Measurements from ENCODE around the gene CCDC146.
"Not testable (repeated sequence)": the region's sequence is repeated elsewhere in the genome, so short reads cannot be mapped to it uniquely, and the experiment has no call there.

Gene CCDC146, protein sequence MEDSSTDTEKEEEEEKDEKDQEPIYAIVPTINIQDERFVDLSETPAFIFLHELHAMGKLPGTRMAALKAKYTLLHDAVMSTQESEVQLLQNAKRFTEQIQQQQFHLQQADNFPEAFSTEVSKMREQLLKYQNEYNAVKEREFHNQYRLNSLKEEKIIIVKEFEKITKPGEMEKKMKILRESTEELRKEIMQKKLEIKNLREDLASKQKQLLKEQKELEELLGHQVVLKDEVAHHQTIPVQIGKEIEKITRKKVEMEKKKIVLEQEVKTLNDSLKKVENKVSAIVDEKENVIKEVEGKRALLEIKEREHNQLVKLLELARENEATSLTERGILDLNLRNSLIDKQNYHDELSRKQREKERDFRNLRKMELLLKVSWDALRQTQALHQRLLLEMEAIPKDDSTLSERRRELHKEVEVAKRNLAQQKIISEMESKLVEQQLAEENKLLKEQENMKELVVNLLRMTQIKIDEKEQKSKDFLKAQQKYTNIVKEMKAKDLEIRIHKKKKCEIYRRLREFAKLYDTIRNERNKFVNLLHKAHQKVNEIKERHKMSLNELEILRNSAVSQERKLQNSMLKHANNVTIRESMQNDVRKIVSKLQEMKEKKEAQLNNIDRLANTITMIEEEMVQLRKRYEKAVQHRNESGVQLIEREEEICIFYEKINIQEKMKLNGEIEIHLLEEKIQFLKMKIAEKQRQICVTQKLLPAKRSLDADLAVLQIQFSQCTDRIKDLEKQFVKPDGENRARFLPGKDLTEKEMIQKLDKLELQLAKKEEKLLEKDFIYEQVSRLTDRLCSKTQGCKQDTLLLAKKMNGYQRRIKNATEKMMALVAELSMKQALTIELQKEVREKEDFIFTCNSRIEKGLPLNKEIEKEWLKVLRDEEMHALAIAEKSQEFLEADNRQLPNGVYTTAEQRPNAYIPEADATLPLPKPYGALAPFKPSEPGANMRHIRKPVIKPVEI

DNA sequence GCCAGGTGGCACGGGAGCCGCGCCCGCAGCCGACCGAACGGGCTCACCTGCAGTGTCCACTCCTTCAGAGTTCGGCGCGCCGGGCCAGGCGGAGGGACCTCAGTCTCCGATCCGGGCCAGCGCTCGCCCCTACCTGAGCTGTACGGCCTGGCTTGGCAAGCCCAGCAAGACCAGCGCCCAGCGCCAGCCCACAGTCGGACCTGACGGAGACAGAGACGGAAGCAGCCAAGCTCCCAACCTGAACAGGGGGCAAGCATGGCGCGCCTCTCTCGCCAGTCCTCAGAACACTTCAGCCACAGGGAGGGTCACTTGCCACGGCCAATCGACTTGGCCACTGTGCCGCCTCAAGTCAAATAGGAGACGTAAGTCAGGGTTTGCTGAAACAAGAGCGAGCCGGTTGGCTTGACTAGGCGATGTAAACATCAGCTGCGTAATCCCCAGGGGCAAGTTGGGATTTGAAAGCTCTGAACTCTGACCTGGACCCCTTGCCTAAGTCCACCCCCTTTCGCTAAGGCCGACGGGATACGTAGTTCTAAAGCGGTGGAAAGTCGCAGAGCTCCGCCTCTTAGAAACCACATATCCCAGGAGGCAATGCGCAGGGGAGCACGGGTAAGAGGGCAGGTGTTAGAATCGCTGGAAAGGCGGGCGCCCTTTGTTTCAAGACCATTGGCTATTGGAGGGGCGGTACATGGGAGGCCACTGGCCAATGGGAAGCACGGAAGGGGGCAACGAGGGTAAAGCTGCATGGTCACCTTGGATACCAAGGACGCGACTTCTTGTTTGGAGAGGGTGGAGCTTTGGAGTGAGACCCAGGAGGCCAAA, at the start of gene CCDC146:
Gene CCDC146 (plus strand): TSS at position 756 of the 822 bp plus-strand sequence. CDS start 45,054 bp downstream, outside the sequence.
- DNase-seq (ENCODE audit: low read depth), result peak; percentile 99
- peak within 1 kb of the TSS; percentile 88 for H3K4me3 ChIP-seq (ENCODE audit: low read depth, low read length)

DNA sequence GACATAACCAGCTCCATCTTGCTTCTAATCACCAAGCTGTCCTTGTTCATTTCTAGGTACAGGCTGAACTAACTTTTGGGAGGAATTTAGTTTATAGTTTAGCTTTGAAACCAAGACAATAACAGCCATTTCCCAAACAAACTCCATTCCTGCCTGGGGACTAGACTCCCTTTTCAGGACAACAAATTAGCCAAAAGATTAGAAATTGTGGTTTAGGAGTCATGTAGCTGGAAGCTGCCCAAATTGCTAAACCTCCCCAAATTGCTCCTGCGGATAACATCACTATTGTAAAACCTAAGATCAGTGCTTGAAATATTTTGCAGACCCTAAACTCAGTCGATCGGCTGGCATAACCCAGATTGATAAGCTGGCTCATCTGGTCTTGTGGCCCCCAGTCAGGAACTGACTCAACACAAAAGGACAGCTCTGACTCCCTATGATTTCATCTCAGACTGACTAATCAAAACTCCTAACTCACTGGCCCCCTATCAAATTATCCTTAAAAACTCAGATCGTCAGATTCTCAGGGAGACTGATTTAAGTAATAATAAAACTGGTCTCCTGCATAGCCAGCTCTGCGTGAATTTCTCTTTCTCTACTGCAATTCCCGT, 47.5 kb upstream of the CCDC146 start:
- not testable (repeated sequence) for DNase-seq (ENCODE audit: low read depth); H3K4me3 ChIP-seq (ENCODE audit: low read depth, low read length)

DNA sequence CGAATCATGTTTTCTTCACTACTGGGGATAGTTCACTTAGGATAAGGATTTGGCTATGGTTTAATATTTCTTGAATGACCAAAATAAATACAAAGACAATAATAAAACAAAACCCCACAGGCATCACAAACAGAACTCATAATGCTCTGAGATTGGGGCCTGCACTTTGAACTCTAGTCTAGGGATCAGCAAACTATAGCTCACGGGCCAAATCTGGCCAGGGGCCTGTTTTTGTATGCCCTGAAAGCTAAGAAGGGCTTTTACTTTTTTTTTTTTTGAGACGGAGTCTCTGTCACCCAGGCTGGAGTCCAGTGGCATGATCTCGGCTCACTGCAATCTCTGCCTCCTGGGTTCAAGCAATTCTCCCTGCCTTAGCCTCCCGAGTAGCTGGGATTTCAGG, 45.4 kb upstream of the CCDC146 start:
- not testable (repeated sequence) for H3K4me3 ChIP-seq (ENCODE audit: low read depth, low read length); DNase-seq (ENCODE audit: low read depth)

DNA sequence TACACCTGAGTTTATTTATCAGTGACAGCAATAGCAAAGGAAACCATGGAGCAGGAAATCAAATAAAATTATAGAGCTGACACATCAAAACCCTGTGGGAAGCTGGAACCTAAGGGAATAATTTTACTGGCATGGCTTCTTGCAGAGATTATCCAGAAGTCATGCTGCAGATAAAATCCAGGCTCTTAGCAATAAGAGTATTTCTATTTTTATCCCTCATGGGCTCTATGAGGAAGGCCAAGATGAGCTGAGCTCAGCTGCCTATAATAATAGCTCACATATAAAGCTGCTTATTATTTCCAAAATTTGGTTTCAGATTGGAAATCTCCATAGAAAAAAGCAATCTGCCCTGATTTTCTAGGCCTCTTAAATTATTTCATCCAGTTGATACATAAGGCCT, 43.3 kb upstream of the CCDC146 start:
- not testable (repeated sequence) for H3K4me3 ChIP-seq (ENCODE audit: low read depth, low read length); DNase-seq (ENCODE audit: low read depth)

DNA sequence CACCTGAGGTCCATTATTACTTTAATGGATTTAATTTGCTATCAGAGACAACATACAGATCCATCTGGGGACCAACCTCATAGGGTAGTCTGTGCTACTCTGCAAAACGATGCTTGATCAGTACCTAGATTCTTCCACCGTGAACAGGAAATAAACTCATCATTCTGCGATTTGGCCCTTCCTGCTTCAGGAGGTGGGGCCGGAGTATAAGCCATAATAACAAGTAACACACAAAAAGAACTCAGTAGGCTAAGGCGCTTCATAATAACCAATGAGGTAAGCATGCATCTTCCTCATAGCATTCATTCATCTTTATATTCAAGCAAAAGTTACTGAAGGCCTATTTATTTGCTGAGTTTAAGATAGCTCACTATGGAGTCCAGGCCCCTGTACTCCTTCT, 42.8 kb upstream of the CCDC146 start:
- not testable (repeated sequence) for DNase-seq (ENCODE audit: low read depth); H3K4me3 ChIP-seq (ENCODE audit: low read depth, low read length)

DNA sequence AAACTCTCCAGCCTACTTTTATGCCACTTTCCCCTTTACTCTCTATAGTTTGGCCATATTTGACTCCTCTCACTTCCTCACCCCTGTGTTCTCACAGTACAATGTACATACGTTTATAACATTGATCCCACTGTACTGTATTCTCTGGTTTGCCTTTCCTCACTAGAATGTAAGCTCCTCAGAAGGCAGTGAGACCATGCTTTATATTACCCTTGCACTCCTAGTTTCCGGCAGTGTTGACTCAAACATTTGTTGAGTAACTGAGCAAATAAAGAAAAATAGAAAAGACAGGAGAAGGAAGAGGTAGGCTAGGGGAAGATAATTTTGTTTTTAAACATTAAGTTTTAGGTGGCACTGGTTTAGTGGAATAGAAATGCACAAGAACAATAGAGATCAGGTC, 42.2 kb upstream of the CCDC146 start:
- not testable (repeated sequence) for H3K4me3 ChIP-seq (ENCODE audit: low read depth, low read length); DNase-seq (ENCODE audit: low read depth)

DNA sequence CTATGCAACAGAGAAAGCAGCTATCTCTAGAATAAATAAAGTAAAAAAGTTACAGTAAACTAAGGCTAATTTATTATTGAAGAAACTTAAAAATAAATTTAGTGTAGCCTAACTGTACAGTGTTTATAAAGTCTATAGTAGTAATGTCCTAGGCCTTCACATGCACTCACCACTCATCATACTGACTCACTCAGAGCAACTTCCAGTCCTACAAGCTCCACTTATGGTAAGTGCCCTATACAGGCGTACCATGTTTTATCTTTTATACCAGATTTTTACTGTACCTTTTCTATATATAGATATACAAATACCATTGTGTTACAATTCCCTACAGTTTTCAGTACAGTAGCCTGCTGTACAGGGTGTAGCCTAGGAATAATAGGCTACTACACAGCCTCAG, 40.2 kb upstream of the CCDC146 start:
- not testable (repeated sequence) for H3K4me3 ChIP-seq (ENCODE audit: low read depth, low read length); DNase-seq (ENCODE audit: low read depth)

DNA sequence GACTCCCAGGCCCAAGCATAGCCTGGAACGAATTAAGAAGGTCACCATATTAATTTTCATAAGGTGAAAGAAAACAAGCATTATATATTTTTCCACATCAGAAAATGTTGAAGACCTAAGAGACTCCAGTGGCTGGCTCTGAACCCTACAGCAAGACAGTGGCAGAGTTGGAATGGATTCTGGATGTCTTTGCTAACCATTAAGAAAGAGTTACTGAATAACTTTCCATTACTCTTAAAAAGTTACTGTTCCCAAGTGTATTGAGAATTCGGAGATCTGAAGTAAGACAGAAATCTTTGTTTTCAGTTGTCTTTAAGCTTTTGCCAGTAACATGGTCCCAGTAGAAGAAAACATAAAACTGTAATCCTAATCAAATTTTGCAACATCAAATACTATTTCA, 30.1 kb upstream of the CCDC146 start:
- DNase-seq (ENCODE audit: low read depth), result not testable (repeated sequence)

DNA sequence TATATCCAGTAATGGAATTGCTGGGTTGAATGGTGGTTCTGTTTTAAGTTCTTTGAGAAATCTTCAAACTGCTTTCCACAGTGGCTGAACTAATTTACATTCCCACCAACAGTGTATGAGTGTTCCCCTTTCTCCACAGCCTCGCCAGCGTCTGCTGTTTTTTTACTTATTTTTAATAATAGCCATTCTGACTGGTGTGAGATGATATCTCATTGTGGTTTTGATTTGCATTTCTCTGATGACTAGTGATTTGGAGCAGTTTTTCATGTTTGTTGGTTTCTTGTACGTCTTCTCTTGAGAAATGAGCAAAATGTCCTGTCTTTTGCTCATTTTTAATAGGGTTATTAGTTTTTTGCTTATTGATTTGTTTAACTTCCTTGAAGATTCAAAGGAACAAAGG, 21.9 kb upstream of the CCDC146 start:
- peak; percentile 2 for DNase-seq (ENCODE audit: low read depth)
- H3K4me3 ChIP-seq (ENCODE audit: low read depth, low read length), result not testable (repeated sequence)

More for the DNA sequence above, 30.1 kb upstream of the CCDC146 start:
- H3K4me3 ChIP-seq (ENCODE audit: low read depth, low read length), result not testable (repeated sequence)

DNA sequence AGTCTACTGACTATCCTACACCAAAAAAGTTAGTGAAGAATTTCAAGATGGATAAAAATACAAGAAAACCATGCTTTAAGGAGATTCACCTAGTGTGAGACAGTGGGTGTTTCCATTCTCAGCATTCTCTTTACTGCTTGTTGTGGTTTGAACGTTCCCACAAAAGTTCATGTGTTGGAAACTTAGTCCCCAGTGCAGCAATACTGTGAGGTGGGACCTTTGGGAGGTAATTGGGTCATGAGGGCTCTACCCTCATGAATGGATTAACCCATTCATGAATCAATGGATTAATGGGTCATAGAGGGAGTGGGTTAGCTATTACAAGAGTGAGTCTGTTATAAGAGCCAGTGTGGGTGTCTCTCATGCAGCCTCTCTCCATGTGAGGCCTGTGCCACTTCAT, 21.2 kb upstream of the CCDC146 start:
- not testable (repeated sequence) for DNase-seq (ENCODE audit: low read depth); H3K4me3 ChIP-seq (ENCODE audit: low read depth, low read length)

DNA sequence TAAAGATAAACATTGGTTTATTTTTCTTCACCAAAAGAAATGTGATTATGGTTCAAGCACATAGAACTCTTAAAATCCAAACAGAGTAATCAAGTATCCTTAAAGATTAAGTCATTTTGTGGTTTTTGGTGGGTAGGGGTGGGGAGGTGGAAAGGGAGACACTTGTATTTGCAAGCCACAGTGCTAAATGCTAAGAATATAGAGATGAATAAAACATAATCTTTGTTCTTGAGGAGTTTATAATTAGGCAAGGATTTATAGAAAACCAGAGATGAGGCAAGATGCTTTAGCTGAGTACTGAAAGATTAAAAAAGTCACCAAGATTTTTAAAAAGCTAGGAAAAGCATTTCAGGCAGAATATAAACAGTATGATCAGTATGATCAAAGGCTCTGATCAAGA, 19.7 kb upstream of the CCDC146 start:
- H3K4me3 ChIP-seq (ENCODE audit: low read depth, low read length); DNase-seq (ENCODE audit: low read depth): not testable (repeated sequence)

DNA sequence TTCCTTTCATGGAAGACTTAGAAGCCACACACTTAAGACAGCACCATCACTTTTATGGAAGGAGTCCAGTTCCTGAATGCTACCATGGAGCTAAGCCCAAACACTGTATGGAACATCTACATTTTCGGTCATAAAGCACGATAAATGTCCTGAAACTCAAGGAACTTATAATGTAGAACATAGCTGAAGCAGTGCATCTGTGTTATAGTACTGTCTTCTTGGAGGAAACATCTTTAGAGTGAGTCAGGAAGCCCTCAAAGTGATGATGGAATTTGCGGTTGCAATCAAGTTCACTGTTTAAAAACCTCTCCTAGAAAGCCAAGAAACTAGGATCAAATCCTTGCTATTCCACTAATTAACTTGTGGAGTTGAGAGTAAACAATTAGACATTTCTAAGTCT, 16.5 kb upstream of the CCDC146 start:
- not testable (repeated sequence) for DNase-seq (ENCODE audit: low read depth)

DNA sequence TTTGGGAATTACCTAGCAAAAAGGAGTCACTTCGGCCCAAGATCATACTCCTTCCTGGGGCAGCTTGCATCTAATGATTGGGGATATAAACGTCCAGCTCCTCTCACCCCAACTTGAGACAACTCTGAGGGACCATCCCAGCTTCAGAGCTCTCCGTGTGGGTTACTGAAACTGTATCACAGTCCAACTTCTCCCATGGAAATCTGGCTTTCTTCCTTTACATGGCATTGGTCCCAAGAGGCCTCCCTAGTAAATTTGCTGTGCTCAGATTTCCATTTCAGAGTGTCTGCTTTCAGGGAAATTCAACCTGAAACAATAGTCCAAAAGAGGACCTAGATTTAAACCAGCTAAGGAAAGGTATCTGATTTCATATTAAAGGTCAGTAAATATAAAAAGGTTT, 14.8 kb upstream of the CCDC146 start:
- not testable (repeated sequence) for H3K4me3 ChIP-seq (ENCODE audit: low read depth, low read length); DNase-seq (ENCODE audit: low read depth)

More for the DNA sequence above, 16.5 kb upstream of the CCDC146 start:
- not testable (repeated sequence) for H3K4me3 ChIP-seq (ENCODE audit: low read depth, low read length)

DNA sequence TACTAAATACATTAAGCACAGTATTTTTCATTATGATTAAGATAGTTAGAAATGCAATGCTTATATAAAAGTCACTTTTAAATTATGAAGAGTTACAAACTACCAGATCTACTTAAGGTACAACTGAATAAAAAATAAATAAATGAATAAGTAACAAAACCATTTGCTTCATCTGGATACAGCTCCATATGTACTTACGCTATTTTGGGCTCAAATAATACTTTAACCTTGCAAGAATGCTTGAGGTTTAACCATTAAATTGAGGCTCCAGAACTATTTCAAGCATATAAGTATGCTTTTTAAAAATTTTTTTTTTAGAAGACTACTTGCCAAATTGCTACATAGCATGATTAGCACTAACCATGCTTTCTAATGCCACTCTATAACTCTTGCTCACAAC, 14.1 kb upstream of the CCDC146 start:
- not testable (repeated sequence) for DNase-seq (ENCODE audit: low read depth)

DNA sequence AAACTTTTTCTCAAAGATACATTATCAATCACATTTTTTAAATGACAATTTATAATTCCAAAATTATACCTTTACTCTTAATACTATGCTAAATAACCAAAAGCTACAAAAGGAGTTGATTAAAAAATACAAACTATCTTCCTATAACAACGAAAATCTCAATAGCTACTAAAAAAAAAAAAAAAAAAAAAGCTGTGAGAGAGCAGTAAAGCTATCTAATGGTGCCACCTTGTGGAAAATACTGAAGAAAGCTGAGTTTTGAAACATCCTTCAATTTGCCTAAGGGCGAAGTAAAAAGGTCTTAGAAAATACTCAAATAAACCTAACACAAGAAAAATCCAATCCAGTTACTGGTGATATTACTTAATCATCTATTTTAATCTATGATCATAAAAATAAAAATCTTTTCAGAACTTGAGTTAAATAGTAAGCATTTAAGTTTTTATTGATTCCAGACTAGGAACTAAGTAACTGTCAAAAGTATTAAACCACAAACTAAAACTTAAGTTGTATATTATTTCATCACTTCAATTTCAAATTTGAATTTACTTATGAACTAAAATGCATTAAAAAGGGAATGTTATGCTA, 9.6 kb upstream of the CCDC146 start:
- DNase-seq (ENCODE audit: low read depth); H3K4me3 ChIP-seq (ENCODE audit: low read depth, low read length): not testable (repeated sequence)

More for the DNA sequence above, 14.1 kb upstream of the CCDC146 start:
- not testable (repeated sequence) for H3K4me3 ChIP-seq (ENCODE audit: low read depth, low read length)

DNA sequence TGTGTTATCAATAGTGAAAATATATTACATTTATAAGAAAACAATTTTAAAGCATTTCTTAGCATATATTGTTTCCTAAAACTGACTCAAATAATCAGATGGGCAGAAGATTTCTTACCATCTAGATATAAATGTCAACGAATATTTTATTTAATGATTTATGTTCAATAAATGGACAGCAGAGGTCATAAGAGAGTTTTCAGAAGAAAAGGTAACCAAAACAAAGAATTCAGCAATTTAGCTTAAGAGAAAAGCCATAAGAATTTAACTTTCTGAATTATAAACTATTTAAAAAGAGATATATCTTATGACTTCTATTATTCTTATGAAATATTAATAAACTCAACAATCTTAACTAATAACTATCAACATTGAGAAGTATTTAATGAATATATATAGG, 3.1 kb downstream of the CCDC146 start:
- not testable (repeated sequence) for DNase-seq (ENCODE audit: low read depth); H3K4me3 ChIP-seq (ENCODE audit: low read depth, low read length)

DNA sequence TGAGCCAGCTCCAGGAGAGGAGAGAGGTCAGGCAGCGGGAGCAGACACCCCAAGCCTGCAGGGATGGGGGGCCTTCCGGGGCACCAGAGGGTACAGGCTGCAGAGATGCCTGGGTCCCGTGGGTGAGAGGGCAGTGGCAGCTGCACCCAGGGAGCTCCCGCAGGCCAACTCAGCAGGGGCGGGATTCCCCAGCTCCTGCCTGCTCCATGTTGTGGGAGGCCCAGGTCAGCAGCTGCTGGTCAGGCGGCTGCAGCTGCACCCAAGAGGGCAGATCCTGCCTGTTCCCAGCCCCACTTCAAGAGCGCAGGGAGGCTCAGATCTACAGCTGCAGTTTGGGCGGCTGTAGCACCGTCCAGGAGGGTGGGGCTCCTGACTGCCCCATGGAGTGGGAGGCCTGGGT, 4.6 kb downstream of the CCDC146 start:
- not testable (repeated sequence) for H3K4me3 ChIP-seq (ENCODE audit: low read depth, low read length); DNase-seq (ENCODE audit: low read depth)

Measured in GM12865 (cell line).